CD4-positive, alpha-beta memory T cell (primary cell): ENCODE results near the gene TRPC5OS. TPM values are rescaled to one million over a fixed set of nuclear protein-coding genes. Genes with fewer than 3 reads are reported as not detected.

Experiments used
- CTCF ChIA-PET: fragments of 350-600 bp; sonication (Branson Sonifier 250); formaldehyde crosslinking; loops from one replicate; lab custom pipeline; 2021; ENCODE audit warnings: inconsistent platforms; ENCODE audit not compliant: partially characterized antibody; lab: Charles Lee
- POLR2A ChIA-PET: fragments of 350-600 bp; sonication (Branson Sonifier 250); formaldehyde crosslinking; loops from one replicate; lab custom pipeline; 2021; ENCODE audit not compliant: partially characterized antibody; lab: Charles Lee
- DNase-seq, 5 donors: peaks; one replicate each; pipeline versions ENCODE4 v3.0.0 to v3.0.0-alpha.2; 2020 to 2022; ENCODE audit warnings: mixed read lengths in 1 of 5
- H3K27ac ChIP-seq: one replicate; pipeline ENCODE4 v1.7.0; 2013; ENCODE audit warnings: low read depth, low read length
- H3K27me3 ChIP-seq: 2 replicates; pipeline ENCODE4 v1.7.0; 2013; ENCODE audit warnings: mild to moderate bottlenecking, low read length, moderate library complexity; ENCODE audit not compliant: insufficient read depth
- H3K36me3 ChIP-seq: 2 replicates; pipeline ENCODE4 v1.7.0; 2013; ENCODE audit warnings: mild to moderate bottlenecking, low read length, moderate library complexity; ENCODE audit not compliant: insufficient read depth
- H3K4me1 ChIP-seq: 2 replicates; pipeline ENCODE4 v1.7.0; 2013; ENCODE audit warnings: mild to moderate bottlenecking, low read length, moderate library complexity; ENCODE audit not compliant: insufficient read depth
- H3K4me3 ChIP-seq, 2 donors: one replicate each; pipeline ENCODE4 v1.7.0; 2013; ENCODE audit warnings: low read length in 2 of 2, mild to moderate bottlenecking in 1 of 2
- H3K9me3 ChIP-seq, 2 donors: one replicate each; pipeline ENCODE4 v1.7.0; 2013; ENCODE audit warnings: low read length in 2 of 2, control low read depth in 1 of 2; ENCODE audit not compliant: control insufficient read depth in 1 of 2
- H3K27ac Mint-ChIP-seq, 7 donors: one replicate each; pipeline ENCODE4 v1.8.0; 2020 to 2021; ENCODE audit warnings: mixed read lengths in 7 of 7, mild to moderate bottlenecking in 6 of 7, inconsistent platforms in 3 of 7, moderate library complexity in 3 of 7
- H3K27me3 Mint-ChIP-seq, 2 donors: one replicate each; pipeline ENCODE4 v1.8.0; 2020 to 2021; ENCODE audit warnings: mixed read lengths in 2 of 2
- H3K36me3 Mint-ChIP-seq, 2 donors: one replicate each; pipeline ENCODE4 v1.8.0; 2020 to 2021; ENCODE audit warnings: mixed read lengths in 2 of 2, inconsistent platforms in 1 of 2, mild to moderate bottlenecking in 1 of 2
- H3K4me1 Mint-ChIP-seq, 4 donors: one replicate each; pipeline ENCODE4 v1.8.0; 2020 to 2021; ENCODE audit warnings: mixed read lengths in 4 of 4, mild to moderate bottlenecking in 1 of 4
- H3K4me3 Mint-ChIP-seq, 8 donors: one replicate each; pipeline ENCODE4 v1.8.0; 2020 to 2021; ENCODE audit warnings: mixed read lengths in 8 of 8, mild to moderate bottlenecking in 7 of 8, moderate library complexity in 6 of 8, inconsistent platforms in 3 of 8
- H3K9me3 Mint-ChIP-seq, 8 donors: one replicate each; pipeline ENCODE4 v1.8.0; 2020 to 2021; ENCODE audit warnings: mixed read lengths in 8 of 8, mild to moderate bottlenecking in 5 of 8, inconsistent platforms in 3 of 8, moderate library complexity in 1 of 8
- intact Hi-C: fragments of 100-400 bp; cut with micrococcal nuclease; formaldehyde crosslinking; loops from one replicate; pipeline ENCODE4 v1.15.1; 2023
- polyA plus RNA-seq, 2 donors: library from polyadenylated mRNA; unstranded; fragments of 300-500 nt; fragmentation: Illumina TruSeq; gene quantifications; one replicate each; pipeline ENCODE4 v1.2.3, GENCODE V29; 2021
- total RNA-seq, 2 experiments: library from RNA; stranded (reverse); gene quantifications; one replicate each; pipeline ENCODE4 v1.2.3, GENCODE V29; 2021

TRPC5OS gene
- total and polyA plus RNA-seq, 4 experiments from 2014 or later = not detected

DNA sequence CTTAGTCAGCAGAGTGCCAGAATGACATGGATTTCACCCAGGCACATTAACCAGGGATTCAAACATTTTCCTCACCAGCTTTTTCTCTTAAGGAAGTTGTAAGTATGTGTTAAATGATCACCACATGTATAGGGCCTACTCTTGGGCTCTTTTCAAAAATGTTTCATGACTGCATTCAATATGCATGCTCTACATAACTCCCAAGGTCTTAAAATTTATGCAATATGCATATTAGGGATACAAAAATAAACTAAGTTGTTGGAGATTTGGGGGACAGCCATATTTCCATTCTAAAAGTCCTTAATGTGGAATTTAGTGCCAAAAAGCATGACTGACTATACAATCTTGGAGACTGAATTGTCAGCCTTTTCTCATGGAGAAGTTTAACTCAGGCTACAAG lies 25.0 kb upstream of the TRPC5OS start:
- H3K4me1 Mint-ChIP-seq = no peaks in the 10 kb centered on the region
- no peaks in the 10 kb centered on the region for H3K9me3 Mint-ChIP-seq
- no peaks in the 10 kb centered on the region for H3K36me3 Mint-ChIP-seq
- CTCF ChIA-PET = no interaction called here
- H3K36me3 ChIP-seq = no peaks in the 10 kb centered on the region
- H3K9me3 ChIP-seq = no peaks in the 10 kb centered on the region
- H3K4me1 ChIP-seq = no peaks in the 10 kb centered on the region
- DNase-seq = no peak
- intact Hi-C loops = no loop called here
- POLR2A ChIA-PET = no interaction called here
- H3K27ac Mint-ChIP-seq = no peak overlapping the region
- no peak overlapping the region for H3K27ac ChIP-seq
- H3K27me3 ChIP-seq = no peaks in the 10 kb centered on the region
- H3K4me3 Mint-ChIP-seq = no peak overlapping the region
- H3K4me3 ChIP-seq = no peak overlapping the region
- H3K27me3 Mint-ChIP-seq = no peaks in the 10 kb centered on the region

DNA sequence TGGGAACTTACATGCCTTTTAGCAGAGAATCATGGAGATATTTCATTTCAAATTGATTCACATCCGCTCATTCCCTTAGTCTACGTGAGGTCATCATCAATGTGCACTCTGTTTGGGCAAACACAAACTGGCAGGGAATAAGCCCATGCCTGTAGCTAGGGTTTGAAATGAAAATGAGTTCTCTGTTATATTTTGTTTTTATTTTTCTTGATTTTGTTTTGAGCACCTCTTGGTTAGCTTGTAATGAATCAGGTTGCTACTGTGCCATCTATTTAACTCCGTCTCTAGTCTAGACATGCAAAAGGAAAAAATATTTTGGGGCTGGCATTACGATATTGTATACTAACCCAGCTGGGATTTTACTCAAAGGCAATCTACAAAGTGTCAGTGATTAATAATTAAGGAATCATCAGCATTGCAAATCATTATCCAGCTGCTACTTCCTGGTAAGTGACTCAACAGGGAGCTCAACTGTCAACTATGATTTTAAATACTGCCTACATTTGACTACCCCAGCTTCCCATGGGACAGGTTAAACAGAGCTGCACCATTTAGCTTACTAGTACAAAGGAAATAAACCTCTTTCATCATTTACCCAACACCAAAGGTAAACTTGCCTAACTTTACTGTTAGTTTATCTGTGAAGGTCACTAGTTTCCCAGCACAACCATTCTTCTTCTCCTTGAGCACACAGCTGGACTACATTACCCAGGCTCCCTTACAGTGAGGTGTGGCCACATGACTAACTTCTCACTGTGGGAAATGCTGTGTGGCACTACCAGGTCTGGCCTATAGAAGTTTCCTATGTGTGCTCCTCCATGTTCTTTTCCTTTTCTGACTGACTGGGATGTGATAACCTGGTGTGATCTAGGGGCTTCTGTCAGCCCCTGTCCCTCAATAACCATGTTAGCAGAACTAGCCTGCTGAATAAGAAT lies 21.2 kb upstream of the TRPC5OS start:
- H3K27me3 ChIP-seq = no peaks in the 10 kb centered on the region
- no peak overlapping the region for H3K27ac ChIP-seq
- DNase-seq = no peak
- H3K4me1 Mint-ChIP-seq = no peaks in the 10 kb centered on the region
- no peaks in the 10 kb centered on the region for H3K27me3 Mint-ChIP-seq
- no peaks in the 10 kb centered on the region for H3K36me3 Mint-ChIP-seq
- no peak overlapping the region for H3K27ac Mint-ChIP-seq
- POLR2A ChIA-PET = no interaction called here
- CTCF ChIA-PET = no interaction called here
- no peaks in the 10 kb centered on the region for H3K9me3 ChIP-seq
- H3K9me3 Mint-ChIP-seq = no peaks in the 10 kb centered on the region
- H3K4me3 ChIP-seq = no peak overlapping the region
- intact Hi-C loops = no loop called here
- H3K36me3 ChIP-seq = no peaks in the 10 kb centered on the region
- H3K4me1 ChIP-seq = no peaks in the 10 kb centered on the region
- H3K4me3 Mint-ChIP-seq = no peak overlapping the region

DNA sequence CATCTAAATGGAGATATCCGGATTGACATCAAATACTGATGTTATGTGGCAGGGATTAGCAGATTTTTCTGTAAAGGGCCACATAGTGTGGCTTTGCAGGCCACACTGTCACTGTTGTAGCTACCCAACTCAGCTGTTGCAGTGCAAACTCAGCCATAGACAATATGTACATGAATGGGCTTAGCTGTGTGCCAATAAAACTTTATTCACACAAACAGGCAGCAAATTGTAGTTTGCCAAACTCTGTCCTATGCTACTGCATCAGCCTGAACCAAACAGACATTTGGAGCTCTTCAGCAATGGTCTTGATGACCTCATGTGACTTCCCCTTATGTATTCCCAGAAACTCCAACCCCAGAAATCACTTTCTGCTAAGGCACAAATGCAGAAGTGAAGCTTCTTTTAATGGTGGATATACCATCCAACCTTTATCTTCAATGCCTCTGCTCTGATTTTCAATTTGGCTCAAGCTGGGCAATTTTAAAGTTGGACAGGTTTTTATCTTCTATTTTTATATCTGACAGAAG lies 18.4 kb upstream of the TRPC5OS start:
- ChIA-PET POLR2A (no interaction called here), CTCF (no interaction called here)
- intact Hi-C loops = no loop called here
- Histone ChIP-seq H3K27ac (no peak overlapping the region), H3K4me1 (no peaks in the 10 kb centered on the region), H3K36me3 (no peaks in the 10 kb centered on the region), H3K9me3 (no peaks in the 10 kb centered on the region), H3K27me3 (no peaks in the 10 kb centered on the region), H3K4me3 (no peak overlapping the region)
- no peaks in the 10 kb centered on the region for H3K27me3 Mint-ChIP-seq
- H3K9me3 Mint-ChIP-seq = no peaks in the 10 kb centered on the region
- H3K4me1 Mint-ChIP-seq = no peaks in the 10 kb centered on the region
- H3K4me3 Mint-ChIP-seq = no peak overlapping the region
- no peak overlapping the region for H3K27ac Mint-ChIP-seq
- DNase-seq = no peak
- H3K36me3 Mint-ChIP-seq = no peaks in the 10 kb centered on the region

DNA sequence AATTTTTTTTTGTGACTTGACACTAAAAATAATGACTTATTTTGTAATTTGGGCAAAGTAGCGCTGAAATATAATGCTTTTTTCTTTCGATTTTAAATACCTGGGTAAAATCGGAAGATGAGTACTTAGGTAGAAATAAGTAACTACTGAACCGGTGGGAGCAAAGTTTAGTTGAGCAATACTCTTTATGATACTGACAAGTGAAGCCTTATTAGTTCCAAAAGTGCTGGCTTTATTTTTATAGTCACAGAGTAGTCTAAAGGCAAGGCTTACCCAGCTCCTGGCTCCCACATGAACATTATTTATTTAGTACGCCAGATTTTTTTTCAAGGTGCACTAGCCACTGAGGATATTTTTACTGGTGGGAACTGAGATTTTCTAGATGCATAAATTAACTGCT lies 14.4 kb upstream of the TRPC5OS start:
- no peaks in the 10 kb centered on the region for H3K9me3 ChIP-seq
- Mint-ChIP-seq H3K27me3 (peaks cover 0 to 2% of the 10 kb centered on the region in 2 donors), H3K36me3 (no peaks in the 10 kb centered on the region), H3K4me1 (no peaks in the 10 kb centered on the region), H3K9me3 (no peaks in the 10 kb centered on the region), H3K4me3 (no peak overlapping the region), H3K27ac (no peak overlapping the region)
- no peak overlapping the region for H3K27ac ChIP-seq
- DNase-seq = no peak
- intact Hi-C loops = no loop called here
- POLR2A ChIA-PET = no interaction called here
- H3K4me1 ChIP-seq = no peaks in the 10 kb centered on the region
- CTCF ChIA-PET = no interaction called here
- H3K4me3 ChIP-seq = no peak overlapping the region
- no peaks in the 10 kb centered on the region for H3K36me3 ChIP-seq
- no peaks in the 10 kb centered on the region for H3K27me3 ChIP-seq

DNA sequence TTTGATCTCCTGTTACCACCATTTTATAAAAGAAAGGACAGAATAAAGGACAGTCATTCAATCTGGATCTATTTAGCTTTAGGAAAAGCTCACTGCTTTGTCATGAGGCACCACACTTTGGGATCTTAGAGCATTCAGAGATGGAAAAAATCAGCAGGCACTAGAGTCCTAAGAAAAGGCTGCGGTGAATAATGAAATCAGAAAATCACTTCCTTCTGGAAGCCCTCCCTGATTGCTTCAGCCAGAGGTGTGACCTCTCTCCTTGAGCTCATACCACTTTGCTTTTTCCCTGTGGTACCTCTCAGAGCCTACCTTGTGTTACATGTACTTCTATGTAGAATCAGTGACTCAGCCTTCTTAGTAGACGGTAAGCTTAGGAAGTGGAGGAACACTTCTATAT lies 8.7 kb upstream of the TRPC5OS start:
- ChIA-PET POLR2A (no interaction called here), CTCF (no interaction called here)
- DNase-seq = no peak
- no peak overlapping the region for H3K27ac ChIP-seq
- Mint-ChIP-seq H3K36me3 (no peaks in the 10 kb centered on the region), H3K9me3 (no peaks in the 10 kb centered on the region), H3K4me1 (no peaks in the 10 kb centered on the region), H3K4me3 (no peak overlapping the region), H3K27ac (no peak overlapping the region), H3K27me3 (peaks cover 3 to 4% of the 10 kb centered on the region in 2 donors)
- no peaks in the 10 kb centered on the region for H3K27me3 ChIP-seq
- H3K9me3 ChIP-seq = no peaks in the 10 kb centered on the region
- H3K4me1 ChIP-seq = no peaks in the 10 kb centered on the region
- H3K36me3 ChIP-seq = no peaks in the 10 kb centered on the region
- no peak overlapping the region for H3K4me3 ChIP-seq
- intact Hi-C loops = no loop called here

DNA sequence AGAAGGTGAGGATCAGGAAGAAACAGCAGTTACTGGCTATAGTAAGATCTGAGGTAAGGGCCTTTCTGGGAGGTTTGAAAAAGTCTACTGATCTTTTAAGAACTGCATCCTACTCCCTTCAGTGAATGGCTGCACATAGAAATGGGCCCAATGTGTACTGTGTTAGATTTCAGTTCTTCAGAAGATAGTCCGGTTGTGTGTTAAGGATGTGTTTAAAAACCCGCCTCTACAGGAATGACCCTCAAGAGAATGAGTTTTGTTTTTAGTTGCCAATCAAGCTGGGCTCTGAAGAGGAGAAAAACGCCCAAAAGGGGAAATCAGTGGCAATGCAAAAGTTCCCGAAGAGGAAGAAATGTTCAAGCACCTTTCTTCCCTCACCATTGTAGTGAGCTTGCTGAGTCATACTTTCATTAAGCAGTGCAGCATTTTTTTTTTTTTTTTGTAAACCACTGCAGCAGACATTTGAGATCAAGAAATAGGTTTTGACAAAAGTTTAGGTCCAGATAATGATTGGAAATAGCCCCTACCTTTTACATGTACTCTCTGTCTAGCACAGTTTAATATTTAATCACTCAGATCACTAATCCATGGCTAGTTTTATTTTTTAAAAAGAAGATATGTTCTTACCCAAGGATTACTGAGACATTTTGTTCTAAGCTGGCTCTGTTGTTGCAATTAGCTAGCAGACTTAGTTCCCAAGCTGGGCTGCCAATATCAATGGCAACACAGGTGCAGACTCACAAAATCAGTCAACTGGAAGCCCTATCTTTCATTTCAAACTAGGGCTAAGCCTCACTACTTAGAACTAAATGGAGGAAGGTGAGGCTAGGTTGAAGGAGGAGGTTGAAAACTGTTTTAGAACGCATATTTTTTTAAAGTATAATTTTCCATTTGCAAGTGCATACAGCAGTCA lies 7.0 kb upstream of the TRPC5OS start:
- H3K4me1 ChIP-seq = no peaks in the 10 kb centered on the region
- no peaks in the 10 kb centered on the region for H3K27me3 ChIP-seq
- Mint-ChIP-seq H3K9me3 (no peaks in the 10 kb centered on the region), H3K36me3 (no peaks in the 10 kb centered on the region), H3K4me3 (no peak overlapping the region), H3K27ac (peak overlapping the region in 1 of 7 donors; percentile 57), H3K4me1 (no peaks in the 10 kb centered on the region), H3K27me3 (peaks cover 3 to 4% of the 10 kb centered on the region in 2 donors)
- no peak for DNase-seq
- CTCF ChIA-PET = interaction anchor here (0.7 to 1.3 kb wide), 3 partner anchors 9 to 862 kb away, joined by 3 to 4 read pairs (median 4); no protein-coding TSS in a partner anchor
- H3K4me3 ChIP-seq = no peak overlapping the region
- intact Hi-C loops = no loop called here
- POLR2A ChIA-PET = no interaction called here
- H3K36me3 ChIP-seq = no peaks in the 10 kb centered on the region
- H3K27ac ChIP-seq = no peak overlapping the region
- H3K9me3 ChIP-seq = no peaks in the 10 kb centered on the region

DNA sequence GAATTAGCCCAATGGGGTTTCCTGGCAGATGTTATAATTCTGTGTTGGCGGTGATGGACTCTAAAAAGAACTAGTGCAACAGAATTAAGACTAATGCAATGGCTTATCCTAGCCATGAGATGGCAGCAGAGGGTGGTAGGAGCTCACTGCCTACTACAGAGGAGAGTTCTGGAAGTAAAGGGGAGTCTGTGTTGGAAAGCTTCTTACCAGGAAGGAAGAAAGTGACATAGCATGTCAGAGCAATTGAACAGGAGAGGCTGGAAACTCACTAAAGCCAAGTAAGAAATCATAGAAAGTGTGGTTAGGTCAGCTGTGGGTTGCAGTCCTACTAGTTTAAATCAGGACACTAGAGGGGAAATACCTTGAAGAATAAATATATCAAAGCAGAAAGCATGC lies 6.3 kb upstream of the TRPC5OS start:
- peak in 3 of 5 donors; percentile 3 to 12 (median 5) for DNase-seq
- H3K4me3 Mint-ChIP-seq = no peak overlapping the region
- no peaks in the 10 kb centered on the region for H3K9me3 ChIP-seq
- peaks cover 3 to 4% of the 10 kb centered on the region in 2 donors for H3K27me3 Mint-ChIP-seq
- no peaks in the 10 kb centered on the region for H3K36me3 Mint-ChIP-seq
- ChIA-PET CTCF (interaction anchor here (0.8 to 1.3 kb wide), 4 partner anchors 8 to 862 kb away, joined by 3 to 4 read pairs (median 4); no protein-coding TSS in a partner anchor), POLR2A (no interaction called here)
- no peaks in the 10 kb centered on the region for H3K4me1 ChIP-seq
- no peaks in the 10 kb centered on the region for H3K36me3 ChIP-seq
- no peaks in the 10 kb centered on the region for H3K4me1 Mint-ChIP-seq
- no peaks in the 10 kb centered on the region for H3K9me3 Mint-ChIP-seq
- no peak overlapping the region for H3K27ac ChIP-seq
- H3K4me3 ChIP-seq = no peak overlapping the region
- H3K27ac Mint-ChIP-seq = no peak overlapping the region
- intact Hi-C loops = no loop called here
- no peaks in the 10 kb centered on the region for H3K27me3 ChIP-seq
